WTC11 (cell line): ENCODE measurements around the gene RPS6KA5.

Experiments
- ATF3 ChIP-seq: sonication (generic); formaldehyde crosslinking; conservative IDR thresholded peaks from 2 replicates; pipeline ENCODE4 v1.8.1; 2022; ENCODE audit warnings: mild to moderate bottlenecking, missing genetic modification reagents
- CREM ChIP-seq: sonication (generic); formaldehyde crosslinking; IDR thresholded peaks from 2 replicates; pipeline ENCODE4 v1.8.1; 2022; ENCODE audit warnings: mild to moderate bottlenecking, missing genetic modification reagents, moderate library complexity
- CTCF ChIP-seq: fragments of 200-600 bp; IDR thresholded peaks from 2 replicates; pipeline ENCODE4 v1.8.0; 2022; ENCODE audit warnings: antibody characterized with exemption
- E2F5 ChIP-seq: sonication (generic); formaldehyde crosslinking; IDR thresholded peaks from 2 replicates; pipeline ENCODE4 v1.8.1; 2022; ENCODE audit warnings: mild to moderate bottlenecking, moderate library complexity, missing genetic modification reagents
- GTF2I ChIP-seq: fragments of 250-450 bp; sonication (Bioruptor Pico); conservative IDR thresholded peaks from 2 replicates; pipeline ENCODE4 v1.4.0; 2021; ENCODE audit warnings: mild to moderate bottlenecking
- ZBTB43 ChIP-seq: sonication (generic); formaldehyde crosslinking; IDR thresholded peaks from 2 replicates; pipeline ENCODE4 v1.8.1; 2023; ENCODE audit warnings: mild to moderate bottlenecking, missing genetic modification reagents
- ZNF219 ChIP-seq: sonication (generic); formaldehyde crosslinking; IDR thresholded peaks from 2 replicates; pipeline ENCODE4 v1.8.0; 2023; ENCODE audit warnings: missing genetic modification reagents, mild to moderate bottlenecking, borderline replicate concordance
- ZNF263 ChIP-seq: sonication (generic); formaldehyde crosslinking; IDR thresholded peaks from 2 replicates; pipeline ENCODE4 v1.8.1; 2022; ENCODE audit warnings: low read depth, mild to moderate bottlenecking, moderate library complexity, missing genetic modification reagents
- ZNF512 ChIP-seq: sonication (generic); formaldehyde crosslinking; IDR thresholded peaks from 2 replicates; pipeline ENCODE4 v1.8.1; 2022; ENCODE audit warnings: missing genetic modification reagents, borderline replicate concordance
- TF ChIP-seq, protein P1 (sequence below): sonication (generic); formaldehyde crosslinking; IDR thresholded peaks from 2 replicates; pipeline ENCODE4 v1.8.0; 2023; ENCODE audit warnings: missing genetic modification reagents
- TF ChIP-seq, protein P2 (sequence below): sonication (generic); formaldehyde crosslinking; IDR thresholded peaks from 2 replicates; pipeline ENCODE4 v1.8.0; 2022; ENCODE audit warnings: mild to moderate bottlenecking, missing genetic modification reagents
- TF ChIP-seq, protein P3 (sequence below): sonication (generic); formaldehyde crosslinking; IDR thresholded peaks from 2 replicates; pipeline ENCODE4 v1.8.1; 2023; ENCODE audit warnings: mild to moderate bottlenecking, missing genetic modification reagents, moderate library complexity

GRCh38 chr14:90799420-90799819, 261.0 kb downstream of the RPS6KA5 start:
- no peak for TF ChIP-seq CTCF
- no peak for TF ChIP-seq ZNF512 (CRISPR knock-in tag)
- no peak for TF ChIP-seq ATF3 (CRISPR knock-in tag)
- TF ChIP-seq GTF2I (CRISPR knock-in tag), result no peak
- TF ChIP-seq E2F5, result no peak
- TF ChIP-seq, protein P1, sequence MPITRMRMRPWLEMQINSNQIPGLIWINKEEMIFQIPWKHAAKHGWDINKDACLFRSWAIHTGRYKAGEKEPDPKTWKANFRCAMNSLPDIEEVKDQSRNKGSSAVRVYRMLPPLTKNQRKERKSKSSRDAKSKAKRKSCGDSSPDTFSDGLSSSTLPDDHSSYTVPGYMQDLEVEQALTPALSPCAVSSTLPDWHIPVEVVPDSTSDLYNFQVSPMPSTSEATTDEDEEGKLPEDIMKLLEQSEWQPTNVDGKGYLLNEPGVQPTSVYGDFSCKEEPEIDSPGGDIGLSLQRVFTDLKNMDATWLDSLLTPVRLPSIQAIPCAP (CRISPR knock-in tag), result no peak
- no peak for TF ChIP-seq ZBTB43 (CRISPR knock-in tag)
- no peak for TF ChIP-seq ZNF263 (CRISPR knock-in tag)
- TF ChIP-seq ZNF219 (CRISPR knock-in tag), result no peak
- TF ChIP-seq, protein P2, sequence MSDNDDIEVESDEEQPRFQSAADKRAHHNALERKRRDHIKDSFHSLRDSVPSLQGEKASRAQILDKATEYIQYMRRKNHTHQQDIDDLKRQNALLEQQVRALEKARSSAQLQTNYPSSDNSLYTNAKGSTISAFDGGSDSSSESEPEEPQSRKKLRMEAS (CRISPR knock-in tag), result no peak
- TF ChIP-seq CREM, result no peak
- TF ChIP-seq, protein P3, sequence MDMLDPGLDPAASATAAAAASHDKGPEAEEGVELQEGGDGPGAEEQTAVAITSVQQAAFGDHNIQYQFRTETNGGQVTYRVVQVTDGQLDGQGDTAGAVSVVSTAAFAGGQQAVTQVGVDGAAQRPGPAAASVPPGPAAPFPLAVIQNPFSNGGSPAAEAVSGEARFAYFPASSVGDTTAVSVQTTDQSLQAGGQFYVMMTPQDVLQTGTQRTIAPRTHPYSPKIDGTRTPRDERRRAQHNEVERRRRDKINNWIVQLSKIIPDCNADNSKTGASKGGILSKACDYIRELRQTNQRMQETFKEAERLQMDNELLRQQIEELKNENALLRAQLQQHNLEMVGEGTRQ (CRISPR knock-in tag), result no peak
